PFSK-1 (cell line): ENCODE results near the gene ZNF804B.

ENCODE experiments used
- FOXP2 ChIP-seq: optimal IDR thresholded peaks from 2 replicates; pipeline ENCODE3; 2011; ENCODE audit warnings: borderline replicate concordance, control low read depth, inconsistent platforms; ENCODE audit not compliant: insufficient read depth; ENCODE audit errors: extremely low read length, extremely low read depth
- POLR2AphosphoS5 ChIP-seq: IDR thresholded peaks from 2 replicates; pipeline ENCODE4 v1.6.1; 2012; ENCODE audit warnings: low read depth, mild to moderate bottlenecking, control low read depth, low read length, moderate library complexity
- SIN3A ChIP-seq: IDR thresholded peaks from 2 replicates; pipeline ENCODE4 v1.6.1; 2012; ENCODE audit warnings: mild to moderate bottlenecking, low read length, moderate library complexity, borderline replicate concordance; ENCODE audit not compliant: insufficient read depth
- TAF1 ChIP-seq: IDR thresholded peaks from 2 replicates; pipeline ENCODE4 v1.6.1; 2012; ENCODE audit warnings: low read length, control low read depth, borderline replicate concordance; ENCODE audit not compliant: insufficient read depth
- TF ChIP-seq, protein P1 (sequence below), 2 experiments: IDR thresholded peaks; 2 replicates each; pipeline versions ENCODE4 v1.6.1 to v1.8.0; 2011 to 2012; ENCODE audit warnings: low read depth in 2 of 2, low read length in 2 of 2, control low read depth in 1 of 2, inconsistent platforms in 1 of 2, mild to moderate bottlenecking in 1 of 2, moderate library complexity in 1 of 2; ENCODE audit not compliant: insufficient read depth in 1 of 2

DNA sequence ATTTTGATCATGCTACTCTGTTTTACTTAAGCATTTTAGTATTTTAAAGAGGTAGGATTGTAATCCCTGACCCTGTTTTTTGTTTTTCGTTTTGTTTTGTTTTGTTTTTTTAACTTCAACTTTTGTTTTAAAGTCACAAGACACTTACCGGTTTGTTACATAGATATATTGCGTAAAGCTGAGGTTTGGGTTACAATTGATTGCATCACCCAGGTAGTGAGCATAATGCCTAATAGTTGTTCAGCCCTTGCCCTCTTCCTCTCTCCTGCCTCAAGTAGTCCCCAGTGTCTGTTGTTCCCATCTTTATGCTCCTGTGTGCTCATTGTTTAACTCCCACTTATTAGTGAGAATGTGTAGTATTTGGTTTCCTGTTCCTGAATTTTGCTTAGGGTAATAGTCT lies 129.2 kb downstream of the ZNF804B start:
- TF ChIP-seq TAF1 (no peak), POLR2AphosphoS5 (no peak), SIN3A (no peak), FOXP2 (no peak)
- TF ChIP-seq, protein P1, sequence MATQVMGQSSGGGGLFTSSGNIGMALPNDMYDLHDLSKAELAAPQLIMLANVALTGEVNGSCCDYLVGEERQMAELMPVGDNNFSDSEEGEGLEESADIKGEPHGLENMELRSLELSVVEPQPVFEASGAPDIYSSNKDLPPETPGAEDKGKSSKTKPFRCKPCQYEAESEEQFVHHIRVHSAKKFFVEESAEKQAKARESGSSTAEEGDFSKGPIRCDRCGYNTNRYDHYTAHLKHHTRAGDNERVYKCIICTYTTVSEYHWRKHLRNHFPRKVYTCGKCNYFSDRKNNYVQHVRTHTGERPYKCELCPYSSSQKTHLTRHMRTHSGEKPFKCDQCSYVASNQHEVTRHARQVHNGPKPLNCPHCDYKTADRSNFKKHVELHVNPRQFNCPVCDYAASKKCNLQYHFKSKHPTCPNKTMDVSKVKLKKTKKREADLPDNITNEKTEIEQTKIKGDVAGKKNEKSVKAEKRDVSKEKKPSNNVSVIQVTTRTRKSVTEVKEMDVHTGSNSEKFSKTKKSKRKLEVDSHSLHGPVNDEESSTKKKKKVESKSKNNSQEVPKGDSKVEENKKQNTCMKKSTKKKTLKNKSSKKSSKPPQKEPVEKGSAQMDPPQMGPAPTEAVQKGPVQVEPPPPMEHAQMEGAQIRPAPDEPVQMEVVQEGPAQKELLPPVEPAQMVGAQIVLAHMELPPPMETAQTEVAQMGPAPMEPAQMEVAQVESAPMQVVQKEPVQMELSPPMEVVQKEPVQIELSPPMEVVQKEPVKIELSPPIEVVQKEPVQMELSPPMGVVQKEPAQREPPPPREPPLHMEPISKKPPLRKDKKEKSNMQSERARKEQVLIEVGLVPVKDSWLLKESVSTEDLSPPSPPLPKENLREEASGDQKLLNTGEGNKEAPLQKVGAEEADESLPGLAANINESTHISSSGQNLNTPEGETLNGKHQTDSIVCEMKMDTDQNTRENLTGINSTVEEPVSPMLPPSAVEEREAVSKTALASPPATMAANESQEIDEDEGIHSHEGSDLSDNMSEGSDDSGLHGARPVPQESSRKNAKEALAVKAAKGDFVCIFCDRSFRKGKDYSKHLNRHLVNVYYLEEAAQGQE (IDR thresholded peaks at IDR 0.05; ENCODE audit: insufficient read depth in 1 of 2, low read depth in 2 of 2, low read length in 2 of 2) = no peak
